SK-N-SH (cell line): ENCODE measurements around the gene PSENEN. TPM values are rescaled to one million over a fixed set of nuclear protein-coding genes. Genes with fewer than 3 reads are reported as not detected.

Source experiments
- CTCF ChIA-PET: fragments of 300-600, 350-600 bp; formaldehyde crosslinking; extraction: SDS; loops from one replicate; lab custom pipeline; 2021; lab: Yijun Ruan, JAX
- POLR2A ChIA-PET: fragments of 350-600 bp; sonication (Branson Sonifier 250); formaldehyde crosslinking; extraction: SDS; loops from one replicate; lab custom pipeline; 2020; ENCODE audit warnings: antibody characterized with exemption, inconsistent platforms; lab: Yijun Ruan, JAX
- DNase-seq: peaks from one replicate; pipeline ENCODE4 v3.0.0; 2012
- H2AFZ ChIP-seq: fragments of 200-600 bp; sonication (generic); 2 replicates; pipeline ENCODE4 v1.8.1; 2016; ENCODE audit warnings: antibody characterized with exemption, mild to moderate bottlenecking, low read depth
- H3F3A ChIP-seq: fragments of 200-600 bp; sonication (generic); replicated peaks from 2 replicates; pipeline ENCODE3; 2016; ENCODE audit warnings: antibody characterized with exemption, mild to moderate bottlenecking; ENCODE audit not compliant: insufficient read depth
- H3K27ac ChIP-seq, 2 experiments: fragments of 200-500 bp in 1 of 2; fragments of 200-600 bp in 1 of 2; sonication (Bioruptor generic) in 1 of 2; sonication (generic), shearing (Covaris generic) in 1 of 2; 2 replicates each; pipeline versions ENCODE4 v1.5.1 to v1.6.1; 2014 to 2016; ENCODE audit warnings: low read depth in 2 of 2, inconsistent platforms in 1 of 2, low read length in 1 of 2, mild to moderate bottlenecking in 1 of 2, mixed read lengths in 1 of 2
- H3K27me3 ChIP-seq: fragments of 200-600 bp; sonication (generic), shearing (Covaris generic); 2 replicates; pipeline ENCODE4 v1.6.1; 2016; ENCODE audit warnings: mixed run types; ENCODE audit not compliant: insufficient read depth
- H3K36me3 ChIP-seq, 2 experiments: fragments of 200-500 bp in 1 of 2; fragments of 200-600 bp in 1 of 2; sonication (Bioruptor generic) in 1 of 2; sonication (generic) in 1 of 2; replicated peaks in 1 of 2; 2 replicates each; pipeline versions ENCODE3 to v1.5.1; 2014 to 2016; ENCODE audit warnings: low read length in 1 of 2, mild to moderate bottlenecking in 1 of 2; ENCODE audit not compliant: insufficient read depth in 2 of 2, control insufficient read depth in 1 of 2
- H3K4me1 ChIP-seq, 2 experiments: fragments of 200-500 bp in 1 of 2; fragments of 200-600 bp in 1 of 2; sonication (Bioruptor generic) in 1 of 2; sonication (generic), shearing (Covaris generic) in 1 of 2; 2 replicates each; pipeline versions ENCODE4 v1.5.1 to v1.6.1; 2014 to 2016; ENCODE audit warnings: low read depth in 1 of 2, low read length in 1 of 2, mixed run types in 1 of 2; ENCODE audit not compliant: insufficient read depth in 2 of 2, control insufficient read depth in 1 of 2
- H3K4me2 ChIP-seq: fragments of 200-600 bp; sonication (generic), shearing (Covaris generic); 2 replicates; pipeline ENCODE4 v1.6.1; 2017; ENCODE audit warnings: mixed run types
- H3K4me3 ChIP-seq, 2 experiments: fragments of 200-500 bp in 1 of 2; fragments of 200-600 bp in 1 of 2; sonication (Bioruptor generic) in 1 of 2; sonication (generic), shearing (Covaris generic) in 1 of 2; 2 replicates each; pipeline versions ENCODE4 v1.5.1 to v1.8.1; 2014 to 2016; ENCODE audit warnings: low read depth in 2 of 2, inconsistent platforms in 1 of 2, low read length in 1 of 2, mild to moderate bottlenecking in 1 of 2, mixed read lengths in 1 of 2, moderate library complexity in 1 of 2
- H3K79me2 ChIP-seq: fragments of 200-600 bp; sonication (generic); 2 replicates; pipeline ENCODE4 v1.8.1; 2017; ENCODE audit warnings: mild to moderate bottlenecking; ENCODE audit not compliant: insufficient read depth
- H3K9ac ChIP-seq: fragments of 200-600 bp; sonication (generic); 2 replicates; pipeline ENCODE4 v1.6.1; 2017; ENCODE audit warnings: mixed run types
- H3K9me2 ChIP-seq: fragments of 200-600 bp; sonication (generic); 2 replicates; pipeline ENCODE4 v1.6.1; 2017; ENCODE audit warnings: mixed run types
- H3K9me3 ChIP-seq: fragments of 200-600 bp; sonication (generic); 2 replicates; pipeline ENCODE4 v1.6.1; 2017; ENCODE audit warnings: mixed run types, mild to moderate bottlenecking, moderate library complexity
- H4K20me1 ChIP-seq: fragments of 200-600 bp; sonication (generic); 2 replicates; pipeline ENCODE4 v1.6.1; 2017; ENCODE audit warnings: mild to moderate bottlenecking, mixed run types; ENCODE audit not compliant: insufficient read depth
- ELF1 ChIP-seq: IDR thresholded peaks from 2 replicates; pipeline ENCODE4 v1.4.0; 2012
- EZH2phosphoT487 ChIP-seq: fragments of 200-600 bp; sonication (generic); IDR thresholded peaks from 2 replicates; pipeline ENCODE4 v1.6.1; 2017; ENCODE audit warnings: low read depth, mixed run types, mild to moderate bottlenecking, antibody characterized with exemption, moderate library complexity, borderline replicate concordance
- FOXJ3 ChIP-seq: sonication (generic); formaldehyde crosslinking; IDR thresholded peaks from 2 replicates; pipeline ENCODE4 v1.5.1; 2020; ENCODE audit warnings: mild to moderate bottlenecking, missing genetic modification reagents
- GABPA ChIP-seq: IDR thresholded peaks from 2 replicates; pipeline ENCODE4 v1.4.0; 2012; ENCODE audit warnings: low read depth, mild to moderate bottlenecking
- IRF3 ChIP-seq: fragments of 150-350 bp; IDR thresholded peaks from 2 replicates; pipeline ENCODE4 v1.6.1; 2016; ENCODE audit warnings: mild to moderate bottlenecking, low read depth, low read length
- JUND ChIP-seq: IDR thresholded peaks from 2 replicates; pipeline ENCODE4 v1.4.0; 2012
- NFIC ChIP-seq: IDR thresholded peaks from 2 replicates; pipeline ENCODE4 v1.4.0; 2012; ENCODE audit warnings: borderline replicate concordance
- NRF1 ChIP-seq: IDR thresholded peaks from 2 replicates; pipeline ENCODE4 v1.6.1; 2012; ENCODE audit warnings: low read depth, mild to moderate bottlenecking, low read length
- PBX3 ChIP-seq: IDR thresholded peaks from 2 replicates; pipeline ENCODE4; 2012
- RAD21 ChIP-seq: IDR thresholded peaks from 2 replicates; pipeline ENCODE4 v1.6.1; 2012; ENCODE audit warnings: mild to moderate bottlenecking, low read length
- RCOR1 ChIP-seq: fragments of 150-350 bp; IDR thresholded peaks from 2 replicates; pipeline ENCODE4 v1.6.1; 2017; ENCODE audit warnings: antibody characterized with exemption, low read length
- RXRA ChIP-seq: IDR thresholded peaks from 2 replicates; pipeline ENCODE4 v1.4.0; 2012; ENCODE audit warnings: low read depth, mild to moderate bottlenecking, borderline replicate concordance
- SIN3A ChIP-seq: IDR thresholded peaks from 2 replicates; pipeline ENCODE4 v1.6.1; 2012; ENCODE audit warnings: low read depth, mild to moderate bottlenecking, low read length, moderate library complexity, borderline replicate concordance
- TCF12 ChIP-seq: IDR thresholded peaks from 2 replicates; pipeline ENCODE4 v1.4.0; 2012
- USF2 ChIP-seq: fragments of 150-350 bp; IDR thresholded peaks from 2 replicates; pipeline ENCODE4 v1.6.1; 2017; ENCODE audit warnings: antibody characterized with exemption, low read length, low read depth, borderline replicate concordance
- YY1 ChIP-seq: IDR thresholded peaks from 2 replicates; pipeline ENCODE4 v1.4.0; 2012; ENCODE audit warnings: low read depth, mild to moderate bottlenecking
- WGBS: methylation state at CpG from one replicate; pipeline ENCODE4 v1.1.6; 2017; ENCODE audit warnings: low lambda C conversion rate; 5-methylcytosine and 5-hydroxymethylcytosine counted together
- polyA plus RNA-seq, 3 experiments: library from polyadenylated mRNA; depleted of rRNA; stranded (reverse); fragments of >200 nt; gene quantifications; 2 replicates each; pipeline ENCODE4 v1.2.3, GENCODE V29; 2012
- TF ChIP-seq, protein P1 (sequence below): IDR thresholded peaks from 2 replicates; pipeline ENCODE4 v1.4.0; 2012; ENCODE audit warnings: low read depth, borderline replicate concordance
- TF ChIP-seq, protein P2 (sequence below): IDR thresholded peaks from 2 replicates; pipeline ENCODE4 v1.6.1; 2012; ENCODE audit warnings: mild to moderate bottlenecking, low read depth, low read length, moderate library complexity

Gene PSENEN
- polyA plus RNA-seq, 1 of the 3 experiments (the other 2 are of a cell fraction), result 99.2 TPM

- TF ChIP-seq IRF3, result no peak
- TF ChIP-seq RCOR1, result no peak
- no peak for TF ChIP-seq RAD21
- no peak for TF ChIP-seq TCF12
- TF ChIP-seq JUND, result no peak
- no peak for TF ChIP-seq RXRA
Observed at GRCh38 chr19:35729763-35730162, 15.7 kb upstream of the PSENEN start (continued).

DNA sequence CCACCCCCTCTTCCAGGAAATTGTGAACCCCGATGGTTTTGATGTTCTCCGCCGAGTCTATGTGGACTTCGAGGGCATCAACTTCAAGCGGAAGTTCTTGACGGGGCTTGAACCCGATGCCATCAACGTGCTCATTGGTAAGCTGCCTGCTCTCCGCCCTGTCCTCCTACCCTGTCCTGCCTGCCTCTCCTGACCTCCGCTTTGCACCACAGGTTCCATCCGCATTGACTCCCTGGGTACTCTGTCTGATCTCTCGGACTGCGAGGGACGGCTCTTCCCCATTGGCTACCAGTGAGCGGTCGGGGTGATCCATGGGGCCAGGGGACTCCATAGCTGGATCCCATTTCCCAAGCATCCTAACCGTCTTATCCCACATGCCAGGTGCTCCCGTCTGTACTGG is 15.1 kb upstream of the PSENEN start:
- CTCF ChIA-PET, result no interaction called here
- H3K4me3 ChIP-seq, result no peak overlapping the region
- no peaks in the 10 kb centered on the region for H3K4me1 ChIP-seq
- WGBS, result 96% methylated on average over 17 of the region's 18 CpGs
- no peak overlapping the region for H2AFZ ChIP-seq
- no peak for DNase-seq
- no peaks in the 10 kb centered on the region for H3K27me3 ChIP-seq
- no peaks in the 10 kb centered on the region for H3K79me2 ChIP-seq
- no peaks in the 10 kb centered on the region for H4K20me1 ChIP-seq
- H3K9me2 ChIP-seq, result no peaks in the 10 kb centered on the region
- H3K9ac ChIP-seq, result no peak overlapping the region
- H3K27ac ChIP-seq, result no peak overlapping the region
- H3F3A ChIP-seq, result no peaks in the 10 kb centered on the region
- H3K36me3 ChIP-seq, result peaks cover 14 to 83% of the 10 kb centered on the region in 2 experiments
- TF ChIP-seq NFIC (no peak), JUND (no peak), SIN3A (no peak), PBX3 (no peak), NRF1 (no peak), IRF3 (no peak), EZH2phosphoT487 (no peak), YY1 (no peak), USF2 (no peak), RXRA (no peak), FOXJ3 (CRISPR knock-in tag) (no peak), GABPA (no peak), ELF1 (no peak)
- TF ChIP-seq, protein P1, sequence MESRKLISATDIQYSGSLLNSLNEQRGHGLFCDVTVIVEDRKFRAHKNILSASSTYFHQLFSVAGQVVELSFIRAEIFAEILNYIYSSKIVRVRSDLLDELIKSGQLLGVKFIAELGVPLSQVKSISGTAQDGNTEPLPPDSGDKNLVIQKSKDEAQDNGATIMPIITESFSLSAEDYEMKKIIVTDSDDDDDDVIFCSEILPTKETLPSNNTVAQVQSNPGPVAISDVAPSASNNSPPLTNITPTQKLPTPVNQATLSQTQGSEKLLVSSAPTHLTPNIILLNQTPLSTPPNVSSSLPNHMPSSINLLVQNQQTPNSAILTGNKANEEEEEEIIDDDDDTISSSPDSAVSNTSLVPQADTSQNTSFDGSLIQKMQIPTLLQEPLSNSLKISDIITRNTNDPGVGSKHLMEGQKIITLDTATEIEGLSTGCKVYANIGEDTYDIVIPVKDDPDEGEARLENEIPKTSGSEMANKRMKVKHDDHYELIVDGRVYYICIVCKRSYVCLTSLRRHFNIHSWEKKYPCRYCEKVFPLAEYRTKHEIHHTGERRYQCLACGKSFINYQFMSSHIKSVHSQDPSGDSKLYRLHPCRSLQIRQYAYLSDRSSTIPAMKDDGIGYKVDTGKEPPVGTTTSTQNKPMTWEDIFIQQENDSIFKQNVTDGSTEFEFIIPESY, result no peak
- TF ChIP-seq, protein P2, sequence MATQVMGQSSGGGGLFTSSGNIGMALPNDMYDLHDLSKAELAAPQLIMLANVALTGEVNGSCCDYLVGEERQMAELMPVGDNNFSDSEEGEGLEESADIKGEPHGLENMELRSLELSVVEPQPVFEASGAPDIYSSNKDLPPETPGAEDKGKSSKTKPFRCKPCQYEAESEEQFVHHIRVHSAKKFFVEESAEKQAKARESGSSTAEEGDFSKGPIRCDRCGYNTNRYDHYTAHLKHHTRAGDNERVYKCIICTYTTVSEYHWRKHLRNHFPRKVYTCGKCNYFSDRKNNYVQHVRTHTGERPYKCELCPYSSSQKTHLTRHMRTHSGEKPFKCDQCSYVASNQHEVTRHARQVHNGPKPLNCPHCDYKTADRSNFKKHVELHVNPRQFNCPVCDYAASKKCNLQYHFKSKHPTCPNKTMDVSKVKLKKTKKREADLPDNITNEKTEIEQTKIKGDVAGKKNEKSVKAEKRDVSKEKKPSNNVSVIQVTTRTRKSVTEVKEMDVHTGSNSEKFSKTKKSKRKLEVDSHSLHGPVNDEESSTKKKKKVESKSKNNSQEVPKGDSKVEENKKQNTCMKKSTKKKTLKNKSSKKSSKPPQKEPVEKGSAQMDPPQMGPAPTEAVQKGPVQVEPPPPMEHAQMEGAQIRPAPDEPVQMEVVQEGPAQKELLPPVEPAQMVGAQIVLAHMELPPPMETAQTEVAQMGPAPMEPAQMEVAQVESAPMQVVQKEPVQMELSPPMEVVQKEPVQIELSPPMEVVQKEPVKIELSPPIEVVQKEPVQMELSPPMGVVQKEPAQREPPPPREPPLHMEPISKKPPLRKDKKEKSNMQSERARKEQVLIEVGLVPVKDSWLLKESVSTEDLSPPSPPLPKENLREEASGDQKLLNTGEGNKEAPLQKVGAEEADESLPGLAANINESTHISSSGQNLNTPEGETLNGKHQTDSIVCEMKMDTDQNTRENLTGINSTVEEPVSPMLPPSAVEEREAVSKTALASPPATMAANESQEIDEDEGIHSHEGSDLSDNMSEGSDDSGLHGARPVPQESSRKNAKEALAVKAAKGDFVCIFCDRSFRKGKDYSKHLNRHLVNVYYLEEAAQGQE, result no peak
- TF ChIP-seq, all 33 proteins: peak for 0
- H3K4me2 ChIP-seq, result no peak overlapping the region
- POLR2A ChIA-PET, result interaction anchor here (0.6 to 1.6 kb wide), 2 partner anchors 10 to 266 kb away, joined by 3 to 7 read pairs; no protein-coding TSS in a partner anchor
- no peaks in the 10 kb centered on the region for H3K9me3 ChIP-seq
